Measurements from ENCODE around the gene PTCRA.
A peak's percentile ranks its signal among the peaks of the same experiment; 100 is the strongest.
"Not testable (repeated sequence)": the region's sequence is repeated elsewhere in the genome, so short reads cannot be mapped to it uniquely, and the experiment has no call there.

PTCRA gene

DNA sequence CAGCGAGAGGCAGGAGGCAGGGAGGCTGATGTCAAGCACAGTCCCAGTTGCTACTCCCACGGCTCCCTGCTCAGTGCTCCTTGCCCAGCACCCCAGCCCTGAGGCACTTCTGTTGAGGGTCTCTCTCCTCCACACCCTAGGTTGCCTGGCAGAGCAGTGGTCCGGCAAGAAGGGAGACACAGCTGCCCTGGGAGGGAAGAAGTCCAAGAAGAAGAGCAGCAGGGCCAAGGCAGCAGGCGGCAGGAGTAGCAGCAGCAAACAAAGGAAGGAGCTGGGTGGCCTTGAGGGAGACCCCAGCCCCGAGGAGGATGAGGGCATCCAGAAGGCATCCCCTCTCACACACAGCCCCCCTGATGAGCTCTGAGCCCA, 22.6 kb downstream of the PTCRA start:
- DNase-seq = peak in 2 of 10 donors; percentile 15 to 59
- intact Hi-C loops (cut with DNase I) = no loop called here

DNA sequence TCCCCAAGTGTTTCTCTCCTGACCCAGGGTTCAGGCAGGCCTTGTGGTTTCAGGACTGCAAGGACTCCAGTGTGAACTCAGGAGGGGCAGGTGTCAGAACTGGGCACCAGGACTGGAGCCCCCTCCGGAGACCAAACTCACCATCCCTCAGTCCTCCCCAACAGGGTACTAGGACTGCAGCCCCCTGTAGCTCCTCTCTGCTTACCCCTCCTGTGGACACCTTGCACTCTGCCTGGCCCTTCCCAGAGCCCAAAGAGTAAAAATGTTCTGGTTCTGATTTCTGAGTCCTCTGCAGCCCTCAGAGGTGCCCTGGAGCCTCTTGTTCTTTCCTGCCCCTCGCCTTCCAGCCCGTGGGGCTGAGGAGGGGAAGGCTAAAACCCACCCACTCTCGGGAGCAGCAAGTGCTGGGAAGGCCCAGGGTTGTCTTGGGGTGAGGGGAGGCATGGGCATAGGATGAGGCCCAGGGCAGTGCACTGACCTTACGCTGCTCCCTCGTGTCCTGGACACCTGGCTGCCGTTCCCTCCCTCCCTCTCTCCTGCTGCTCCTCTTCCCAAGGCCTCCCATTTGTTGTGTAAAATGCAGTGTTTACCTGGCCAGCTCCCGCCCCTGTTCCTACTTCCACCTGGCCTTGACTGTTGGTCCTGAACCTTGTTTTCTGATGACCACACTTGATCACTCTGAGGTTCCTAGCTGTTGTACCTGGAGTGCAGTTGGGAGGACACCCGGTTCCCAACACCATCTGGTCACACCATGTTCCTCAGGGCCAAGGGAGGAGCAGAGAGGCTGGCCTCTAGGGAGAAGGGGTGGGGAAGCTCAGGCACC, 23.3 kb downstream of the PTCRA start:
- peak in 3 of 10 donors; percentile 14 to 52 (median 34) for DNase-seq
- intact Hi-C loops (cut with DNase I) = no loop called here

DNA sequence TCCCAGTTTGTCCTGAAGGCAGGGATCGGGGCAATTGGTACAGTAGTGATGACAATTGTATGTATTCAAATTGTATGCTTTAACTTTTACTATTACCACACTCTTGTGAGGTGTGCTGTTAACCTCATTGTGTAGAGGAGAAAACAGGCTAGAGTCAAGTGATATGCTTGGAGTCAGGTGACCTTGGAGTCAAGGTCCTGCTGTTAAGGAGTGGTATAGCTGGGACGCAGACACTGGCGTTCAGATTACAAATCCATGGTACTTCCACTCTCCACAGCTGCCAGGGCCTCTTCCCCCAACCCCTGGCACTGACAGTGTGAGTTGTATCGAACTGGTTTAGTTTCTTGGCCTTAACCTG, 23.9 kb downstream of the PTCRA start:
- intact Hi-C loops (cut with DNase I) = no loop called here
- peak in 3 of 10 donors; percentile 1 to 29 (median 3) for DNase-seq

DNA sequence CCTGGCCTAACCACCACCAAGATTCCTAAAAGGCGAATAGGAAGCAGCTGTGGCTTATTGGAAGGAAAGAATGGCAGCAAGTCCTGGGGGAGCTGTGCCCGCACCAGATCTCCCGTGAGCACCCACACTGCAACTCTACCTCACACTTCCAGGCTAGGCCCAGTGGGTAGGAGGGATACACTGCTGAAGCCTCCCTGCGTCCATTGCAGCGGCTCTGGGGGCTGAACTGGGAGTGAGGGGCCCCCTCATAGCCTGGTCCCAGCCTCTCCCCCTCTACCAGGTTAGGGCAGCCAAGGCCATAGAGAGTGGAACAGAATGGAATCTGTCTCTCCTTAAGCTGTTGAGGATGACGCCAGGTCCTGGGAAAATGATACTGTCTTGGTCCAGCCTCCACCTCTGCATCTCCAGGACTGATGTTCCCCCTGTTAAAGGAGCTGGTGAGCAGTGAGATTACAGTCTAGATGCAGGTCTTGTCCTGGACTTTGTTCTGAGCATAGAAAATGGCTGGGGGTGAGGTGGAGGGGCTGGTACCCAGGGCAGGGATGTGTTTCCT, 24.7 kb downstream of the PTCRA start:
- intact Hi-C loops (cut with DNase I) = no loop called here
- DNase-seq = peak in 2 of 10 donors; percentile 7 to 27

DNA sequence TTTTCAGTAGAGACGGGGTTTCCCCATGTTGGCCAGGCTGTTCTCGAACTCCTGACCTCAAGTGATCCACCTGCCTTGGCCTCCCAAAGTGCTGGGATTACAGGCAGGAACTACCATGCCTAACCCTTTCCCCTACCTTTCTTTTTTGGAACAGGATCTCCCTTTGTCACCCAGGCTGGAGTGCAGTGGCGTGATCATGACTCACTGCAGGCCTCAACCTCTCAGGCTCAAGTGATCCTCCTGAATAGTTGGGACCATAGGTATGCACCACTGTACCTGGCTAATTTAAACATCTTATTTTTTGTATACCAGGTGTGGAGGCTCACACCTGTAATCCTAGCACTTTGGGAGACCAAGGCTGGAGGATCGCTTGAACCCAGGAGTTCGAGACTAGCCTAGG, 25.5 kb downstream of the PTCRA start:
- intact Hi-C loops (cut with DNase I) = not testable (repeated sequence)
- DNase-seq = peak in 1 of 10 donors; percentile 28

DNA sequence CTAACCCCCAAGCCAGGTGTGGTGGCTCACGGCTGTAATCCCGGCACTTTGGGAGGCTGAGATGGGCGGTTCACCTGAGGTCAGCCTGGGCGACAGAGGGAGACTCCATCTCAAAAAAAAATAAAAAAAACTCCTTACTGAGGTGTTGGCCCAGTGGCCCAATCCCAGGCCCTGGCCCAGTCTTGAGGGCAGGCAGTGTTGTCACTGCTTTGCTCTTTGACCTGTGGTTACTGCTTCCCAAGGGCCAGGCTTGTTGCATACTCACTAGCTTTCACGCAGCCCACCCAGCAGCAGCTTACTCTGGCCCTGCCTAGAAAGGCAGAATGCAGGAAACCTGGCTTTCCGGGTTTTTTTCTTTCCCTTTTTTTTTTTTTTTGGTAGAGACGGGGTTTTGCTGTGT, 26.6 kb downstream of the PTCRA start:
- peak in 3 of 10 donors; percentile 20 to 49 (median 37) for DNase-seq
- intact Hi-C loops (cut with DNase I) = no loop called here

DNA sequence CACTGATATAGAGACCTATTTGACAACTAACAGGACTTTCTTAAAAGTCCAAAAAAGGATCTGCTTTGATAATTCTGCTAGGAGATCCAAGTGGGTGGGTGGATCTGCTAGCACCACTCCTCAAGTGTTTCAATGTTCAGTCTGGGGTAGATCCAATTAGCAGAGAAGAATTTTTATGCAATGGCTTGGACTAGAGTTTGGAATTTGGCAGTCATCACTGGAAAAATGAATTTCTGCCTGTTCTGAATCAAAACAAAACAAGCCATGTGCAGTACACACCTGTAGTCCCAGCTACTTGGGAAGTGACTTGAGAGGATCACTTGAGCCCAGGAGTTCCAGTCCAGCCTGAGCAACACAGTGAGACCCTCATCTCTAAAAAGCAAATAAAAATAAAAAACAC, 32.1 kb downstream of the PTCRA start:
- intact Hi-C loops (cut with DNase I) = no loop called here
- peak in 1 of 10 donors; percentile 4 for DNase-seq

DNA sequence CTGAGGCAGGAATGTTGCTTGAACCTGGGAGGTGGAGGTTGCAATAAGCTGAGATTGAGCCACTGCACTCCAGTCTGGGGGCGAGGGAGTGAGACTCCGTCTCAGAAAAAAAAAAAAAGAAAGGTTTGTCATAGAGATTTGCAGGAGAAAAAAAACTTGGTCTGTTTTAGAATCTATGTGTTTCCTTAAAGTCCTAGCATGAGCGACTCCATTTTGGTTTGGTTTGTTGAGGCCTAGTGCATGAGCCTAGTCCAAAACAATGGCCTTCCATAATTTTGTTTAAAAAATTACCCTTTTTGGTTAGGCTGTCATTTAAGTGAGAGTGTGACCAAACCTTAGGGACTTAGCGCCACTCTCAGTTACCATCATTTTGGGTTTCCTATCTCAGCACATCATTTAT, 36.5 kb downstream of the PTCRA start:
- intact Hi-C loops (cut with DNase I) = no loop called here

DNA sequence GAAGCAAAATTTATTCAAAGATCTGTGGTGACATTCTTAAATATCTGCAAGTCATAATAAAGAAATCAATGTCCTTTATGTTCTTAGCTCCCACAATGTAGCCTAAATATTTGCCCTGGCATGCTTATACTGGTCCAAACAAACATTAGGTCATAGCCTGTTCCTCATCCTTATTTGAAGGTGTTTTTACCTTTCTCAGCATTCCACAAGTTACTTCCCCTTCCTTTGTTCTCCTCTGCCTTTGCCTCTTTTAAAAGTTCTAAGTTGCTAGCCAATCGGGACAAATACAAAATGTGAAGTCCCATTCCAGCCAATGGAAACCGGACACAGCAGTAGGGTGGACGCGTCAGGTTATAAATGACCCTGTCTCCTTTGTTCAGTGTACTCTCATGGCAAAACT, 38.6 kb downstream of the PTCRA start:
- intact Hi-C loops (cut with DNase I) = not testable (repeated sequence)
- DNase-seq = peak in 1 of 10 donors; percentile 2

More for the DNA sequence above, 36.5 kb downstream of the PTCRA start:
- no peak for DNase-seq

DNA sequence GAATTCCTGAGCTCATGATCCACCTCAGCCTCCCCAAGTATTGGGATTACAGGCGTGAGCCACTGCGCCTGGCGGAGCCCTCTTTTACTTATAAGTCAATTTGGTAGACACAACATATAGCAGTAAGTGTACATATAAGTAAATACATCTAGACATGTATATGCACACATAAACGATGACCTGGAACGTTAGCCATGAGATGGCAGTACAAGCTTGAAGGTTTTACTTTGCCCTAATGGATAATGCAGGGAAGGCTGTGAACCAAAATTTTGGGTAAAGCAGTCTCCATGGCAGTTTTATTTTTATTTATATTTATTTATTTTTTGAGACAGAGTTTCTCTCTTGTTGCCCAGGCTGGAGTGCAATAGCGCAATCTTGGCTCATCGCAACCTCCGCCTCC, 42.3 kb downstream of the PTCRA start:
- DNase-seq = peak in 3 of 10 donors; percentile 7 to 21 (median 16)
- intact Hi-C loops (cut with DNase I) = no loop called here

DNA sequence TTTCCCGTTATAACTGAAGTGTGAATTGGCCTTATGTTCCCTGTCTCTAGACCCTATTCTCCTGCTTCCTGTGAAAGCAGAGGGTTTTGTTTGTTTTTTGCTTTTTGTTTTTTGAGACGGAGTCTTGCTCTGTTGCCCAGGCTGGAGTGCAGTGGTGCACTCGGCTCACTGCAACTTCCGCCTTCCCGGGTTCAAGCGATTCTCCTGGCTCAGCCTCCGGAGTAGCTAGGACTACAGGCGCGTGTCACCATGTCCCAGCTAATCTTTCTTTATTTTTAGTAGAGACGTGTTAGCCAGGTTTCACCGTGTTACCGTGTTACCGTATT, 44.0 kb downstream of the PTCRA start:
- intact Hi-C loops (cut with DNase I) = no loop called here
- peak in 1 of 10 donors; percentile 71 for DNase-seq

DNA sequence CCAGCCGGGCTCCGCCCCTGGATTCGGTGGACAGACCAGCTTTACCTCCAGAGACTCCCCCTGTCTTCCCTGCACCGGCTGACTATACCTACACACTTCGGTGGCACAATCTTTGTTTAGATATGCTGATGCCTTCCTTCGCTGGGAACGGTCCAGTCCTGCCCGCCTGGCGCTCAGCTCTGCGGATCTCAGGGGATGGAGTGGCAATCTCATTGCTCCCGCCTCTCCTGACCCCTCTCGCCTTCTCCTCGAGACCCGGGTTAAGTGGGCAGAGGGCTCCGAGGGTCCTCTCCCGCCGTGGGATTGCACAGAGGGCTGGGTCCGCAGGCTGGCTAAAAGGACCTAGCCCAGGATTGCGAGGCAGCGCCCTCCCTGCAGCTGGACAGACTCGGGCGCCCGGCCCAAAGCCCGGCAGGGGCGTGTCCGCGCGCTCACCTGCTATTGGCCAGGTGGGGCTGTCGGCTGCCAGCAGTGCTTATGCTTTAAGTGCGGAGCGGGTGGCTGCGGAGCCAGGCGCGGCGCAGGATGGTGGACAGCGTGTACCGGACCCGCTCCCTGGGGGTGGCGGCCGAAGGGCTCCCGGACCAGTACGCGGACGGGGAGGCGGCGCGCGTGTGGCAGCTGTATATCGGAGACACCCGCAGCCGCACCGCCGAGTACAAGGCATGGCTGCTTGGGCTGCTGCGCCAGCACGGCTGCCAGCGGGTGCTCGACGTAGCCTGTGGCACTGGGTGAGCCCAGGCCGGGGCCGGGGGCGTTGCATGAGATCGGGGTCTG, 44.6 kb downstream of the PTCRA start, which contains the start of gene GNMT:
Gene GNMT (plus strand): TSS at position 512 of the 777 bp plus-strand sequence. CDS start 14 bp downstream, at position 526.
- intact Hi-C loops (cut with DNase I) = no loop called here
- DNase-seq = peak in 7 of 10 donors; percentile 25 to 93 (median 35)

DNA sequence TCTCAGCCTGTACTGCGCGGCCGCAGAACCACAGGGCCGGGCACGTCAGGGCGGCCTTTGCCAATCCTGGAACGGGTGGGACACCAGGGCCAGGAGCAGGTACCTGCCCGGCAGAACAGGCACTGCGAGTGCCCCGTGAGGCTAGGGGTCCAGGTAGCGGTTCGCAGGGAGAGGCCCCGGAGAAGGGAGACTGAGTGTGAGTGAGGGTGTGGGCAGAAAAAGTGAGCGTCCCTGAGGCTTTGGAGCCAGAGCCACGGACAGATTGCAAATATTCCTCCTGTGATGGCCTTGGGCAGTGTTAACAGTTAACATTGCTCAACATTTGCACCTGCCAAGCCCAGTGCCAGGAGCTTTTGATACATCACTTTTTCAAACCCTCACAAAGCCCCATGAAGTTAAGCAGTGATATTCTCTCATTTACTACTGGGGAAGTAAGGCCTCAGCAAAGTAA, 45.2 kb downstream of the PTCRA start:
- intact Hi-C loops (cut with DNase I) = no loop called here
- DNase-seq = no peak

DNA sequence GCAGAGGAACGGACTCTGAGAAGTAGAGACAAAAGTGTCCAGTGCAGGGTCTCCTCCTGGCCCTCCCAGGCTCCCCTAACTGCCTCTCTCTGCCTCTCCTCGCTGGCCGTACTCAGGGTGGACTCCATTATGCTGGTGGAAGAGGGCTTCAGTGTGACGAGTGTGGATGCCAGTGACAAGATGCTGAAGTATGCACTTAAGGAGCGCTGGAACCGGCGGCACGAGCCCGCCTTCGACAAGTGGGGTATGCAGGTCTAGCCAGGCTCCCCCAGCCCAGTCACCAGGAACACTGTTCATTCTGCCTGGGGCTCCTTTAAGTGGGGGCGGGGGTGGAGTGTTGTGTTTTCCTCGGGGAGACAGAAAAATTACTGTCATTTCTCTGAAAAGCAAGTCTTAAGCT, 46.2 kb downstream of the PTCRA start:
- intact Hi-C loops (cut with DNase I) = no loop called here
- peak in 4 of 10 donors; percentile 24 to 69 (median 46) for DNase-seq

DNA sequence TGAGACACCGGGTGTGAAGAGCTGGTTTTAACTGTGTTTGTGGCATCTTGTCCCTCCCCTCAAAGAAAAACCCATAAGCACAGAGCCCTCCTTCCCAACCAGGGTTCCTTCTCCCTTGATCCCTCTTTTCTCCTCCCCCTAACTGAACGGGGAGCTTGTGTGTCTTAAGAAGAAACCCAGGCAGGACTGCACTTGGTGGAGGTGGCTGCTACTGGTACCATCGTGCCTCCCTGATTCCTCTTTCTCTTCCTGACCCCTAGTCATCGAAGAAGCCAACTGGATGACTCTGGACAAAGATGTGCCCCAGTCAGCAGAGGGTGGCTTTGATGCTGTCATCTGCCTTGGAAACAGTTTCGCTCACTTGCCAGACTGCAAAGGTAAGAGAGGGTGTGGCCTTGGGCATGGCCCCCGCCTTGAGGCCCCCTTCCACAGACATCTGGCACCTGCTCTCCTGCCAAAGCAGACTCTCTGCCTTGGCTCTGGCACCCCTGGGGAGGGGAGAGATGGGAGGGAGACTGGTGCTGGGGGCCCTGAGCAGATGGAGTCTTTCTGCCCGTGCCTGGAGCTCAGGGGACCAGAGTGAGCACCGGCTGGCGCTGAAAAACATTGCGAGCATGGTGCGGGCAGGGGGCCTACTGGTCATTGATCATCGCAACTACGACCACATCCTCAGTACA, 46.8 kb downstream of the PTCRA start:
- intact Hi-C loops (cut with DNase I) = no loop called here

DNA sequence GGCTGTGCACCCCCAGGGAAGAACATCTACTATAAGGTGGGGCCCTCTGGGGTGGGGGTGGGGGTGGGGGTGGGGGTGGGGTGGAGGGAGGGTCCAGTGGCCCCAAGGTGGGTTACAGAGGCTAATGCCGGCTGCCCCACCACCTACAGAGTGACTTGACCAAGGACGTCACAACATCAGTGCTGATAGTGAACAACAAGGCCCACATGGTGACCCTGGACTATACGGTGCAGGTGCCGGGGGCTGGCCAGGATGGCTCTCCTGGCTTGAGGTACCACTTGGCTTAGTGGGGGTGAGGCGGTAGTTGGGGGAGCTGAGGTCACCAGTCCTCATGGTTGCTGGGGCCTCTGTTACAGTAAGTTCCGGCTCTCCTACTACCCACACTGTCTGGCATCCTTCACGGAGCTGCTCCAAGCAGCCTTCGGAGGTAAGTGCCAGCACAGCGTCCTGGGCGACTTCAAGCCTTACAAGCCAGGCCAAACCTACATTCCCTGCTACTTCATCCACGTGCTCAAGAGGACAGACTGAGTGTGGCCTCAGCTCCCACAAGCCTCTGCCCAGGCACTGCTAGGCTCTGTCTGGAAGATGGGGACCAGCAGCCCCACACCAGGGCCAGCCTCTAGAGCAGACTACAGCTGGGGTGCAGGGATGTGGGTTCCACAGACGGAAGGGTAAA, 47.5 kb downstream of the PTCRA start:
- intact Hi-C loops (cut with DNase I) = no loop called here
- DNase-seq = peak in 3 of 10 donors; percentile 73 to 81 (median 77)

More for the DNA sequence above, 46.8 kb downstream of the PTCRA start:
- DNase-seq = peak in 3 of 10 donors; percentile 50 to 81 (median 63)

DNA sequence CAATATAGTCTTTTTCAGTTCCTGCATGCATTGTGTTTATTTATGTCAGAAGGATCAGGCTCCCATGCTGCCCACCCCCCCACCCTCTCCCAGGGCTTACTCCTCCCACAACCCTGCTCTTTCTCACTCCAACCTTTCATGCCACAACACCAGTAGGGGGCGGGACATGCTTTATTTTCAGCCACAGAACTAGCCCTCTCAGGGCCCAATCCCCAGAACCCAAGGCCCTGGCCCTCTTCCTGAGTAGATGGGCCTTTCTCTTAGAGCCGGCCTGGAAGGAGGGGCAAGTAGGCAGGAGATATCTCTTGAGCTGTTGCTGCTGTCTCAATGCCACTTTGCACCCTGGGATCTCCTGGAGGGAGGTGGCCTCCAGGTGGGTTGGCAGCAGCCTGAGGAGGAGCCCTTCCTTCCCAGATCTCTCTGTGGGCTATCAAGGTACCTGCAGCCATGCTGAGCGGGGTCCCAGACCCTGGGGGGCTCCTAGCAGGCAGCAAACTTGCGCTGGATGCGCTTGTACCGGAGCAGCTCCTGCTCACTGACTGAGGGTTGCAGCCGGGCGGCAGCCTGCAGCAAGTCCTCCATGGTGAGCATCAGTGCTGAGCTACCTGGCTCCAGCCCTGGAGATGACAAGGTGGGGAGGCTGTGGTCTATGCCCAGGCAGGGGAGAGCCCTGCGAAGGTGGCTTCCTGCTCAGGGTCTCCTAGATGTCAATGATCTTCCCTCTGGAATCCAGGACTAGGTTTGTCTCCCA, 48.2 kb downstream of the PTCRA start:
- peak in 4 of 10 donors; percentile 22 to 85 (median 54) for DNase-seq
- intact Hi-C loops (cut with DNase I) = no loop called here

DNA sequence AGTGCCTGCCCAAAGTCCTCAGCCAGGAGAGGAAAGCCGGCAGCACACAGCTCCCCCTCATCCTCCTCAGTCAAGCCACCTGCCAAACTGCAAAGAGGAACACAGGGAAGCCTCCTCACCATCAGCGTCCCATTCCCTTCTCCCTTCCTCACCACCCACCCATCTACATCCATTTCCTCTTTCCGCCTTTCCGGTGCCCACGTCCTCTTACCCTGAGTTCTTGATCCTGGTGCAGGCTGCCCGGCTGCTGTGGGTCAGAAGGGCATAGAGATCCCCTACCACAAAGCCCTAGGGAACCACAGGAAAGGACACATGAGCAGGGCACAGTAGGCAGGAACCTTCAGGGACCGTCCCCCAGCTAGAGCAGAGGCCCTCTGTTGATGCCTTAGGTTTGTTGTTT, 50.7 kb downstream of the PTCRA start:
- intact Hi-C loops (cut with DNase I) = no loop called here
- peak in 1 of 10 donors; percentile 39 for DNase-seq

DNA sequence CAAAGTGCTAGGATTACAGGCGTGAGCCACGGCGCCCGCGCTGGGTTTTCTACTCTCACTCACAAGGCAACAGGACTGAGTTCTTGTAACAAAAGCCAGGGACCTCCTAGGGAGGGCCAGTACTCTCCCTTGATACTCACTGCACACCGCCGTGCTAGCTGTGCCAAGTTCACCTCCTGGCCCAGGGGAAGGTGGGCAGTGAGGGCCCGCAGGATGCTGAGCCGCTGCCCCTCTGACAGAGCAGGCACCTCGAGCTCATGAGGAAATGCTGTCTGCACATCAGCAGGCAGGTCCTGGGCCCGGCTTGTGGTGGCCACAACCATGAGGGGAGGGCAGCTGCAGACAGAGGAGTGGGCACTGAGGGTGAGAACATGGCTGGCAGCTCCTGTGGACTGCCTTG, 51.4 kb downstream of the PTCRA start:
- peak in 1 of 10 donors; percentile 59 for DNase-seq
- intact Hi-C loops (cut with DNase I) = no loop called here

Measured in posterior cingulate gyrus (tissue), 11 donors.